ENCODE measurements around the gene GARIN5B.

Gene GARIN5B

DNA sequence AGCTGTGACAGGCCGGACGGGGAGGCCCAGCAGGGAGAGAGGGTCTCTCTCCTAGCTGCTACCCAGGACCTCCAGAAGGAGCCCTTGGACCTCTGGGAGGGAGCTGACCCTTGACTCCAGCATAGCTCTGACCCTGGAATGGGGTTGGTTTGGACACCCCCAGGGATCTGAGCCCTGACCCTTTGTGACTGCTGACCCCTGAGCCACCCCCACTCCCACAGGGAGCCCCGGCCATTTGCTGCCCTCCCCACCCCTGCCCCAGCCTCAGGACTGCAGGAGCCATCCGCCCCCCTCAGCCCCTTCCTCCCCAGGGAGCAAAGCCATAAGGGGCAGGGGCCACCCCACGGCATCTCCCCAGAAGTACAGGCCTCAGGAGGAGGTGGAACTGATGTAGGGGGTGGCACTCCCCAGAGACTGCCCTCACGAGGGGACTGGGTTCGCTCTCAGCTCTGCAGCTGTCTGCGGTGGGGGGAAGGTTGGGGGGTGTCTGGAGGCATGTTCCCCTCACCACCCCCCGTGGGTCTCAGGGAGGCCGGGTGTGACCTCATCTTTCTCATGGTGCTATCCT, 15.5 kb downstream of the GARIN5B start:
- no peak for DNase-seq (ENCODE audit: low spot score)
- TF ChIP-seq, protein P1, sequence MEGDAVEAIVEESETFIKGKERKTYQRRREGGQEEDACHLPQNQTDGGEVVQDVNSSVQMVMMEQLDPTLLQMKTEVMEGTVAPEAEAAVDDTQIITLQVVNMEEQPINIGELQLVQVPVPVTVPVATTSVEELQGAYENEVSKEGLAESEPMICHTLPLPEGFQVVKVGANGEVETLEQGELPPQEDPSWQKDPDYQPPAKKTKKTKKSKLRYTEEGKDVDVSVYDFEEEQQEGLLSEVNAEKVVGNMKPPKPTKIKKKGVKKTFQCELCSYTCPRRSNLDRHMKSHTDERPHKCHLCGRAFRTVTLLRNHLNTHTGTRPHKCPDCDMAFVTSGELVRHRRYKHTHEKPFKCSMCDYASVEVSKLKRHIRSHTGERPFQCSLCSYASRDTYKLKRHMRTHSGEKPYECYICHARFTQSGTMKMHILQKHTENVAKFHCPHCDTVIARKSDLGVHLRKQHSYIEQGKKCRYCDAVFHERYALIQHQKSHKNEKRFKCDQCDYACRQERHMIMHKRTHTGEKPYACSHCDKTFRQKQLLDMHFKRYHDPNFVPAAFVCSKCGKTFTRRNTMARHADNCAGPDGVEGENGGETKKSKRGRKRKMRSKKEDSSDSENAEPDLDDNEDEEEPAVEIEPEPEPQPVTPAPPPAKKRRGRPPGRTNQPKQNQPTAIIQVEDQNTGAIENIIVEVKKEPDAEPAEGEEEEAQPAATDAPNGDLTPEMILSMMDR (IDR thresholded peaks at IDR 0.05; ENCODE audit: extremely low read depth, missing control alignments), result no peak

DNA sequence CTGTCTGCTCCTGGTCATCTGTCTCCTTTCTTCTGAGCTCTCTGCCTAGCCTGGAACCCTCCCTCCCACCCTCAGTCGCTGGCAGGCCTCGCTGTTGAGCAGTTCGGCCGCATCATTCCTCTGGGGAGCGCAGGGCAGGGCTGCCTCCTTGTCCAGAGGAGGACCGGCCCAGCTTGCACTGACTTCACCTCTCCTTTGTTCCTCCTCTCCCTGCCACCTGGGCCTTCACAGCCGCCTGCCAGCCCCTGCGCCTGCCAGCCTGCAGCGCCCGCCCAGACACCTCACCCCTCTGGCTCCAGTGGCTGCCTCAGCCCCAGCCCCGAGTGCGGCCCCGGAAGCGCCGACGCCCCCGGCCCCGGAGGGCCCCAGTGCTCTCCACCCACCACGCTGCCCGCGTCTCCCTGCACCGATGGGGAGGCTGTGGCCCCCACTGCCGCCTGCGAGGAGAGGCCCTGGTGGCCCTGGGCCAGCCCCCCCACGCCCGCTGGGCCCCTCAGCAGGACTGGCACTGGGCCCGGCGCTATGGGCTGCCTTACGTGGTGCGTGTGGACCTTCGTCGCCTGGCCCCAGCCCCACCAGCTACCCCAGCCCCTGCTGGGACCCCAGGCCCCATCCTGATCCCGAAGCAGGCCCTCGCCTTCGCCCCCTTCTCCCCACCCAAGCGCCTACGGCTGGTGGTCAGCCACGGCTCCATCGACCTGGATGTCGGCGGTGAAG, 16.2 kb downstream of the GARIN5B start:
- TF ChIP-seq, protein P1 (IDR thresholded peaks at IDR 0.05; ENCODE audit: extremely low read depth, missing control alignments), result no peak
- DNase-seq (ENCODE audit: low spot score), result no peak

DNA sequence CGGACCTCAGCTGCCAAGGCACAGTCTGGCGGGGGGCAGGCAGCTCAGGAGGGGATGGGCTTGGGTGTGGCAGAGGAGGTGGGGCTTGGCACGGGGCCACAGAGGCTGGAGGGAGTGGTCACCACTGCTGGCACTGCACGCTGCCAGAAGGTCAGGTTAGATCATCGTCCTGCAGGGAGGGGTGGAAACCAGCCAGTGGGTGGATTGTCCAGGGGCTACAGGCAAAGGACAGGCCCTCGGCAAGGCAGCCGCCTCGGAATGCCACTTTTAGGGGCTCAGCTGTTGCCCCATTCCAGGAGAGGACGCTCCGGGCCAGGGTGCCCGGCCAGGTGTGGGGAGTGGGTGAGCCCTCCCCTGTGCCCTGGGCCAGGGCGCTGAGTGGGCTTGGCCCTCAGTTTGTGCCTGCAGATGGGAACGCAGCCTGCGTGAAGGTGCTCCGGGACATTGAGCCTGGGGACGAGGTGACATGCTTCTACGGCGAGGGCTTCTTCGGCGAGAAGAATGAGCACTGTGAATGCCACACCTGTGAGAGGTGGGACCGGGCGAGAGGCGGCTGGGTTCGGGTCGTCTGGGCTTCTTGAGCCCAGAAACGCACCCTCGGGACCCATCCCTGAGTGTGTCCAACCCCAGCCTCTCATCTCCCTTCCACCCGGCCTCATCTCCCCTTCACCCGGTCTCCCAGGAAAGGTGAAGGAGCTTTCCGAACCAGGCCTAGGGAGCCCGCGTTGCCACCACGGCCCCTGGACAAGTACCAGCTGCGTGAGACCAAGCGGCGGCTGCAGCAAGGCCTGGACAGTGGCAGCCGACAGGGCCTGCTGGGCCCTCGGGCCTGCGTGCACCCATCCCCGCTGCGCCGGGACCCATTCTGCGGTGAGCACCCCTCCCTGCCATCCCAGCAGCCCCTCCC, 17.0 kb downstream of the GARIN5B start:
- DNase-seq (ENCODE audit: low spot score), result no peak

DNA sequence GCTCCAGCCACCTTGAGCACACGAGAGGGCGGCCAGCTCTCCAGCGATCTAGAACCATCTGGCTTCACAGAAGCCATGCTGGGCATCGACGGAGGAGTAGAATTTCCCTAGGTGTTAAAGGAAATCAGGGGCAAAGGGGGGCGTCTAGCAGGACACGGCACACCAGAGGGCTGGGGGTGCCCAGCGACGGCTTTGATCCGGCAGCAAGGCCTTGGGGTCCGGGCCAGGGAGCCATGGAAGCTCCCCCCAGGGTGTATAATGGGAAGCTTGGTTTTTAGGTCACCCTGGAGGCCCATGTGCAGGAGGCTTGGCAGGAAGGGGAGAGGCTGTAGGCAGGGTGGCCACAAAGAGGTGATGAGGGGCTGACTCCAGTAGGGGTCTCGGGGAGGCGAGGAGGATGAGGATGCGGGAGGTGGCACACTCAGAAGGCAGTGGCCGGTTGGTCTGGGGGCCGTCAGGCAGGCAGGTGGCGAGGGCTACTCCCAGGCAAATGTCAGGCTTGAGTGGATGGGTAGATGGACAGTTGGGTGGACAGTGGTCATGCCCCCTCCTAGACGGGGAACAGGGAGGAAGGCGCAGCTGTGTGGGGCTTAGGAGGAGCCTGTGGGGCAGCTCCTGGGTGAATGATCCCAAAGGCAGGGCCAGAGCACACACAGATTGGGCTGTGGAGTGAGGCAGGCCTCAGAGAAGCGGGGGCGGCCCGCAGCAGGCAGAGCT, 17.8 kb downstream of the GARIN5B start:
- TF ChIP-seq, protein P1 (IDR thresholded peaks at IDR 0.05; ENCODE audit: extremely low read depth, missing control alignments), result no peak
- no peak for DNase-seq (ENCODE audit: low spot score)

More for the DNA sequence above, 17.0 kb downstream of the GARIN5B start:
- TF ChIP-seq, protein P1 (IDR thresholded peaks at IDR 0.05; ENCODE audit: extremely low read depth, missing control alignments), result no peak

GRCh38 chr19:55344444-55344843, 18.6 kb downstream of the GARIN5B start:
- DNase-seq (ENCODE audit: low spot score), result no peak
- TF ChIP-seq, protein P1 (IDR thresholded peaks at IDR 0.05; ENCODE audit: extremely low read depth, missing control alignments), result no peak

- TF ChIP-seq, protein P1 (IDR thresholded peaks at IDR 0.05; ENCODE audit: extremely low read depth, missing control alignments), result no peak
- DNase-seq (ENCODE audit: low spot score), result no peak
Observed at GRCh38 chr19:55341595-55342531, 21.2 kb downstream of the GARIN5B start.

All from GM20000 (cell line).